K562 (cell line): ENCODE data around the gene CD70. TPM values are rescaled to one million over a fixed set of nuclear protein-coding genes. Genes with fewer than 3 reads are reported as not detected.
A peak's percentile ranks its signal among the peaks of the same experiment; 100 is the strongest.

Experiments
- ARID2 ChIP-seq: fragments of 450-650 bp; IDR thresholded peaks from 2 replicates; pipeline ENCODE4 v1.6.1; 2017; ENCODE audit warnings: antibody characterized with exemption, mild to moderate bottlenecking
- BHLHE40 ChIP-seq: IDR thresholded peaks from 2 replicates; pipeline ENCODE4 v1.6.1; 2011; ENCODE audit warnings: low read length, improper control_type of control experiment
- CBFA2T2 ChIP-seq: fragments of 450-650 bp; conservative IDR thresholded peaks from 2 replicates; pipeline ENCODE4 v1.6.1; 2017; ENCODE audit warnings: mild to moderate bottlenecking
- CCAR2 ChIP-seq: fragments of 200-400 bp; formaldehyde crosslinking; IDR thresholded peaks from 2 replicates; pipeline ENCODE4 v1.6.1; 2017; ENCODE audit warnings: mild to moderate bottlenecking, low read depth, low read length
- EHMT2 ChIP-seq: fragments of 450-650 bp; IDR thresholded peaks from 2 replicates; pipeline ENCODE4 v1.6.1; 2018; ENCODE audit warnings: antibody characterized with exemption
- EP400 ChIP-seq: fragments of 450-650 bp; IDR thresholded peaks from 2 replicates; pipeline ENCODE4 v1.6.1; 2017; ENCODE audit warnings: antibody characterized with exemption, mild to moderate bottlenecking, moderate library complexity
- FOSL1 ChIP-seq: fragments of 200-800 bp; sonication (Bioruptor generic); conservative IDR thresholded peaks from 2 replicates; pipeline ENCODE4 v1.6.1; 2016; ENCODE audit warnings: missing genetic modification characterization, missing compliant biosample characterization
- FOXJ2 ChIP-seq: fragments of 200-800 bp; sonication (Bioruptor generic); IDR thresholded peaks from 2 replicates; pipeline ENCODE4 v1.6.1; 2016; ENCODE audit warnings: missing genetic modification characterization, missing compliant biosample characterization
- MTA2 ChIP-seq: fragments of 450-650 bp; IDR thresholded peaks from 2 replicates; pipeline ENCODE4 v1.6.1; 2016; ENCODE audit warnings: low read depth
- NR2C2 ChIP-seq, 2 experiments: fragments of 200-800 bp in 1 of 2; sonication (Bioruptor generic) in 1 of 2; sonication (generic) in 1 of 2; formaldehyde crosslinking in 1 of 2; IDR thresholded peaks; 2 replicates each; pipeline versions ENCODE4 v1.6.1 to v1.8.0; 2016 to 2022; ENCODE audit warnings: mild to moderate bottlenecking in 1 of 2, missing compliant biosample characterization in 1 of 2, missing genetic modification characterization in 1 of 2, missing genetic modification reagents in 1 of 2
- PTTG1 ChIP-seq: fragments of 450-650 bp; IDR thresholded peaks from 2 replicates; pipeline ENCODE4 v1.6.1; 2016; ENCODE audit warnings: low read depth, mild to moderate bottlenecking, missing genetic modification characterization, missing compliant biosample characterization
- RCOR1 ChIP-seq, 2 experiments: IDR thresholded peaks; 2 replicates each; pipeline ENCODE4 v1.6.1; 2012; ENCODE audit warnings: low read depth in 2 of 2, low read length in 2 of 2, borderline replicate concordance in 1 of 2, improper control_type of control experiment in 1 of 2
- RFX1 ChIP-seq: fragments of 450-650 bp; IDR thresholded peaks from 2 replicates; pipeline ENCODE4 v1.6.1; 2016; ENCODE audit warnings: mild to moderate bottlenecking, moderate library complexity
- SMARCA4 ChIP-seq: fragments of 450-650 bp; IDR thresholded peaks from 2 replicates; pipeline ENCODE4 v1.6.1; 2016
- TOE1 ChIP-seq, 2 experiments: fragments of 450-650 bp in 1 of 2; sonication (generic) in 1 of 2; formaldehyde crosslinking in 1 of 2; IDR thresholded peaks; 2 replicates each; pipeline versions ENCODE4 v1.7.1 to v1.8.0; 2016 to 2022; ENCODE audit warnings: borderline replicate concordance in 2 of 2, mild to moderate bottlenecking in 2 of 2, antibody characterized with exemption in 1 of 2, inconsistent platforms in 1 of 2, low read depth in 1 of 2, missing genetic modification reagents in 1 of 2, moderate library complexity in 1 of 2
- ZNF316 ChIP-seq: fragments of 450-650 bp; IDR thresholded peaks from 2 replicates; pipeline ENCODE4 v1.6.1; 2016
- polyA plus RNA-seq, 8 experiments: library from polyadenylated mRNA; depleted of rRNA in 4 of 8; stranded (reverse) in 5 of 8; unstranded in 3 of 8; fragments of >200 nt; fragmentation: Nextera tagmentation in 2 of 8; fragmentation: Illumina TruSeq in 1 of 8; extraction: Ambion mirVana in 2 of 8; extraction: Trizol in 1 of 8; gene quantifications; 2 replicates each; pipeline versions ENCODE4 v1.2.1 to v1.2.3, GENCODE V29; 2011 to 2014; ENCODE audit warnings: inconsistent platforms in 1 of 8, missing spikeins in 1 of 8
- total RNA-seq, 7 experiments: library from RNA; depleted of rRNA in 6 of 7; stranded (reverse); fragments of >200 nt in 6 of 7; fragmentation: Illumina TruSeq in 2 of 7; extraction: Trizol in 2 of 7; gene quantifications; 2 replicates each; pipeline versions ENCODE4 v1.2.1 to v1.2.3, GENCODE V29; 2011 to 2021; ENCODE audit warnings: low replicate concordance in 1 of 7
- TF ChIP-seq, protein P1 (sequence below), 2 experiments: fragments of 450-650 bp; IDR thresholded peaks; 2 replicates each; pipeline ENCODE4 v1.6.1; 2018; ENCODE audit warnings: mild to moderate bottlenecking in 2 of 2, low read depth in 1 of 2; ENCODE audit not compliant: partially characterized antibody in 2 of 2
- TF ChIP-seq, protein P2 (sequence below): IDR thresholded peaks from 2 replicates; pipeline ENCODE4 v1.6.1; 2012; ENCODE audit warnings: low read depth, low read length, improper control_type of control experiment, borderline replicate concordance
- TF ChIP-seq, protein P3 (sequence below), 2 experiments: fragments of 250-450 bp in 1 of 2; fragments of 450-650 bp in 1 of 2; sonication (Bioruptor Pico) in 1 of 2; IDR thresholded peaks; 2 replicates each; pipeline versions ENCODE4 v1.6.1 to v1.8.0; 2016 to 2021; ENCODE audit warnings: mild to moderate bottlenecking in 2 of 2, moderate library complexity in 2 of 2, missing compliant biosample characterization in 1 of 2, missing genetic modification characterization in 1 of 2
- TF ChIP-seq, protein P4 (sequence below): fragments of 450-650 bp; formaldehyde crosslinking; conservative IDR thresholded peaks from 2 replicates; pipeline ENCODE4 v1.4.0; 2022; ENCODE audit warnings: mild to moderate bottlenecking, missing genetic modification characterization

Gene CD70
- total and polyA plus RNA-seq, 9 of the 15 experiments (the other 6 are each of a cell fraction or from before 2014, with no cell fraction given): 0.06 to 0.58 (median 0.33) TPM; not detected in 4

- TF ChIP-seq EHMT2: no peak
- no peak for TF ChIP-seq NR2C2 (CRISPR knock-in tag; IDR thresholded peaks at IDR 0.05)
- TF ChIP-seq NR2C2 (tag; IDR thresholded peaks at IDR 0.05): peak; percentile 59; the same call in 1 of the 2 replicates
- no peak for TF ChIP-seq CCAR2
- peak; percentile 87 for TF ChIP-seq FOSL1
- TF ChIP-seq CBFA2T2: peak; percentile 24
- TF ChIP-seq, protein P1, sequence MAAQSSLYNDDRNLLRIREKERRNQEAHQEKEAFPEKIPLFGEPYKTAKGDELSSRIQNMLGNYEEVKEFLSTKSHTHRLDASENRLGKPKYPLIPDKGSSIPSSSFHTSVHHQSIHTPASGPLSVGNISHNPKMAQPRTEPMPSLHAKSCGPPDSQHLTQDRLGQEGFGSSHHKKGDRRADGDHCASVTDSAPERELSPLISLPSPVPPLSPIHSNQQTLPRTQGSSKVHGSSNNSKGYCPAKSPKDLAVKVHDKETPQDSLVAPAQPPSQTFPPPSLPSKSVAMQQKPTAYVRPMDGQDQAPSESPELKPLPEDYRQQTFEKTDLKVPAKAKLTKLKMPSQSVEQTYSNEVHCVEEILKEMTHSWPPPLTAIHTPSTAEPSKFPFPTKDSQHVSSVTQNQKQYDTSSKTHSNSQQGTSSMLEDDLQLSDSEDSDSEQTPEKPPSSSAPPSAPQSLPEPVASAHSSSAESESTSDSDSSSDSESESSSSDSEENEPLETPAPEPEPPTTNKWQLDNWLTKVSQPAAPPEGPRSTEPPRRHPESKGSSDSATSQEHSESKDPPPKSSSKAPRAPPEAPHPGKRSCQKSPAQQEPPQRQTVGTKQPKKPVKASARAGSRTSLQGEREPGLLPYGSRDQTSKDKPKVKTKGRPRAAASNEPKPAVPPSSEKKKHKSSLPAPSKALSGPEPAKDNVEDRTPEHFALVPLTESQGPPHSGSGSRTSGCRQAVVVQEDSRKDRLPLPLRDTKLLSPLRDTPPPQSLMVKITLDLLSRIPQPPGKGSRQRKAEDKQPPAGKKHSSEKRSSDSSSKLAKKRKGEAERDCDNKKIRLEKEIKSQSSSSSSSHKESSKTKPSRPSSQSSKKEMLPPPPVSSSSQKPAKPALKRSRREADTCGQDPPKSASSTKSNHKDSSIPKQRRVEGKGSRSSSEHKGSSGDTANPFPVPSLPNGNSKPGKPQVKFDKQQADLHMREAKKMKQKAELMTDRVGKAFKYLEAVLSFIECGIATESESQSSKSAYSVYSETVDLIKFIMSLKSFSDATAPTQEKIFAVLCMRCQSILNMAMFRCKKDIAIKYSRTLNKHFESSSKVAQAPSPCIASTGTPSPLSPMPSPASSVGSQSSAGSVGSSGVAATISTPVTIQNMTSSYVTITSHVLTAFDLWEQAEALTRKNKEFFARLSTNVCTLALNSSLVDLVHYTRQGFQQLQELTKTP (IDR thresholded peaks at IDR 0.05; ENCODE audit: low read depth in 1 of 2, partially characterized antibody in 2 of 2): peak in 1 of 2 experiments; percentile 39
- 0 out of 2 replicates have a peak, but pooled peaks have one; percentile 9 for TF ChIP-seq RFX1
- TF ChIP-seq MTA2: no peak
- TF ChIP-seq BHLHE40: peak; percentile 64
- TF ChIP-seq EP400: 0 out of 2 replicates have a peak, but pooled peaks have one; percentile 15
- TF ChIP-seq ZNF316: peak; percentile 44
- no peak for TF ChIP-seq ARID2
- 0 out of 2 replicates have a peak, but pooled peaks have one; percentile 36 for TF ChIP-seq FOXJ2 (tag)
- TF ChIP-seq, protein P2, sequence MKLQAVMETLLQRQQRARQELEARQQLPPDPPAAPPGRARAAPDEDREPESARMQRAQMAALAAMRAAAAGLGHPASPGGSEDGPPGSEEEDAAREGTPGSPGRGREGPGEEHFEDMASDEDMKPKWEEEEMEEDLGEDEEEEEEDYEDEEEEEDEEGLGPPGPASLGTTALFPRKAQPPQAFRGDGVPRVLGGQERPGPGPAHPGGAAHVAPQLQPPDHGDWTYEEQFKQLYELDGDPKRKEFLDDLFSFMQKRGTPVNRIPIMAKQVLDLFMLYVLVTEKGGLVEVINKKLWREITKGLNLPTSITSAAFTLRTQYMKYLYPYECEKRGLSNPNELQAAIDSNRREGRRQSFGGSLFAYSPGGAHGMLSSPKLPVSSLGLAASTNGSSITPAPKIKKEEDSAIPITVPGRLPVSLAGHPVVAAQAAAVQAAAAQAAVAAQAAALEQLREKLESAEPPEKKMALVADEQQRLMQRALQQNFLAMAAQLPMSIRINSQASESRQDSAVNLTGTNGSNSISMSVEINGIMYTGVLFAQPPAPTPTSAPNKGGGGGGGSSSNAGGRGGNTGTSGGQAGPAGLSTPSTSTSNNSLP: no peak
- TF ChIP-seq TOE1 (IDR thresholded peaks at IDR 0.05; ENCODE audit: borderline replicate concordance): peak; percentile 44; the same call in 1 of the 2 replicates
- no peak for TF ChIP-seq TOE1 (CRISPR knock-in tag; IDR thresholded peaks at IDR 0.05; ENCODE audit: borderline replicate concordance, low read depth)
- 0 out of 4 replicates have a peak, but pooled peaks of 1 of the 2 experiments have one; percentile 50 for TF ChIP-seq RCOR1 (IDR thresholded peaks at IDR 0.05; ENCODE audit: borderline replicate concordance in 1 of 2, low read depth in 2 of 2, low read length in 2 of 2)
- TF ChIP-seq, protein P3, sequence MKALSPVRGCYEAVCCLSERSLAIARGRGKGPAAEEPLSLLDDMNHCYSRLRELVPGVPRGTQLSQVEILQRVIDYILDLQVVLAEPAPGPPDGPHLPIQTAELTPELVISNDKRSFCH (CRISPR knock-in tag; IDR thresholded peaks at IDR 0.05): no peak
- TF ChIP-seq, protein P3 (tag; IDR thresholded peaks at IDR 0.05): no peak
- TF ChIP-seq, protein P4, sequence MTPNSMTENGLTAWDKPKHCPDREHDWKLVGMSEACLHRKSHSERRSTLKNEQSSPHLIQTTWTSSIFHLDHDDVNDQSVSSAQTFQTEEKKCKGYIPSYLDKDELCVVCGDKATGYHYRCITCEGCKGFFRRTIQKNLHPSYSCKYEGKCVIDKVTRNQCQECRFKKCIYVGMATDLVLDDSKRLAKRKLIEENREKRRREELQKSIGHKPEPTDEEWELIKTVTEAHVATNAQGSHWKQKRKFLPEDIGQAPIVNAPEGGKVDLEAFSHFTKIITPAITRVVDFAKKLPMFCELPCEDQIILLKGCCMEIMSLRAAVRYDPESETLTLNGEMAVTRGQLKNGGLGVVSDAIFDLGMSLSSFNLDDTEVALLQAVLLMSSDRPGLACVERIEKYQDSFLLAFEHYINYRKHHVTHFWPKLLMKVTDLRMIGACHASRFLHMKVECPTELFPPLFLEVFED (CRISPR knock-in tag): no peak
- 0 out of 2 replicates have a peak, but pooled peaks have one; percentile 46 for TF ChIP-seq SMARCA4
- no peak for TF ChIP-seq PTTG1
Measured at GRCh38 chr19:6639439-6639838, 48.5 kb upstream of the CD70 start (continued).
